Ishikawa (cell line): Measurements from ENCODE around the gene ITPR1.

Experiments used
- CEBPB ChIP-seq: IDR thresholded peaks from 2 replicates; pipeline ENCODE4 v1.6.1; 2012
- CREB1 ChIP-seq: IDR thresholded peaks from 2 replicates; pipeline ENCODE4 v1.6.1; 2012; ENCODE audit warnings: low read depth
- EGR1 ChIP-seq: IDR thresholded peaks from 2 replicates; pipeline ENCODE4 v1.6.1; 2012
- EP300 ChIP-seq: IDR thresholded peaks from 2 replicates; pipeline ENCODE4 v1.6.1; 2012; ENCODE audit warnings: borderline replicate concordance
- FOXM1 ChIP-seq: IDR thresholded peaks from 2 replicates; pipeline ENCODE4 v1.6.1; 2012; ENCODE audit warnings: low read depth, borderline replicate concordance
- NFIC ChIP-seq: IDR thresholded peaks from 2 replicates; pipeline ENCODE4 v1.6.1; 2012
- RAD21 ChIP-seq: IDR thresholded peaks from 2 replicates; pipeline ENCODE4 v1.6.1; 2012; ENCODE audit warnings: low read depth
- TAF1 ChIP-seq: IDR thresholded peaks from 2 replicates; pipeline ENCODE4 v1.6.1; 2012; ENCODE audit warnings: low read depth, mild to moderate bottlenecking
- TCF12 ChIP-seq: IDR thresholded peaks from 2 replicates; pipeline ENCODE4 v1.6.1; 2012; ENCODE audit warnings: low read depth
- TEAD4 ChIP-seq: IDR thresholded peaks from 2 replicates; pipeline ENCODE4 v1.6.1; 2012
- YY1 ChIP-seq: IDR thresholded peaks from 2 replicates; pipeline ENCODE4 v1.6.1; 2012; ENCODE audit warnings: low read depth
- ZBTB7A ChIP-seq: IDR thresholded peaks from 2 replicates; pipeline ENCODE4 v1.6.1; 2012; ENCODE audit warnings: low read depth
- TF ChIP-seq, protein P1 (sequence below): IDR thresholded peaks from 2 replicates; pipeline ENCODE4 v1.6.1; 2012
- TF ChIP-seq, protein P2 (sequence below): IDR thresholded peaks from 2 replicates; pipeline ENCODE4 v1.6.1; 2012
- TF ChIP-seq, protein P3 (sequence below): IDR thresholded peaks from 2 replicates; pipeline ENCODE4 v1.6.1; 2012; ENCODE audit warnings: low read depth, mild to moderate bottlenecking

ITPR1 gene

DNA sequence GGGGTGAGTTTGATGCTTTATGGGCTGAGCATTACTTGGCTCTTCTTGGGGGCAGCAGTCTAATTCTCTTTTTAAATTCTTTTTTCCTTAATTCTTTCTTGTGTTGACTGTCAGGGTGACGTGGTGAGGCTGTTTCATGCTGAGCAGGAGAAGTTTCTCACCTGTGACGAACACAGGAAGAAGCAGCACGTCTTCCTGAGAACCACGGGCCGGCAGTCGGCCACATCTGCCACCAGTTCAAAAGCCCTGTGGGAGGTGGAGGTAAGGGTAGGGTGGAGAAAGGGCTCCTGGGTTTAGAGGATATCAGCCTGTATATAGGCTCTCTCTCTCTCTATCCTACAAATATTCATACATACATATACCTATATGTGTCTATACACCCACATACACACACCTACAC is 152.3 kb downstream of the ITPR1 start:
- no peak for TF ChIP-seq CREB1
- no peak for TF ChIP-seq TAF1
- TF ChIP-seq YY1, result no peak
- no peak for TF ChIP-seq EP300
- TF ChIP-seq, protein P1, sequence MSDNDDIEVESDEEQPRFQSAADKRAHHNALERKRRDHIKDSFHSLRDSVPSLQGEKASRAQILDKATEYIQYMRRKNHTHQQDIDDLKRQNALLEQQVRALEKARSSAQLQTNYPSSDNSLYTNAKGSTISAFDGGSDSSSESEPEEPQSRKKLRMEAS, result no peak
- no peak for TF ChIP-seq NFIC
- TF ChIP-seq EGR1, result no peak
- no peak for TF ChIP-seq TEAD4
- TF ChIP-seq, protein P2, sequence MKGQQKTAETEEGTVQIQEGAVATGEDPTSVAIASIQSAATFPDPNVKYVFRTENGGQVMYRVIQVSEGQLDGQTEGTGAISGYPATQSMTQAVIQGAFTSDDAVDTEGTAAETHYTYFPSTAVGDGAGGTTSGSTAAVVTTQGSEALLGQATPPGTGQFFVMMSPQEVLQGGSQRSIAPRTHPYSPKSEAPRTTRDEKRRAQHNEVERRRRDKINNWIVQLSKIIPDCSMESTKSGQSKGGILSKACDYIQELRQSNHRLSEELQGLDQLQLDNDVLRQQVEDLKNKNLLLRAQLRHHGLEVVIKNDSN, result no peak
- no peak for TF ChIP-seq TCF12

GRCh38 chr3:4647411-4647810 is 154.3 kb downstream of the ITPR1 start:
- no peak for TF ChIP-seq TAF1
- TF ChIP-seq NFIC, result no peak
- TF ChIP-seq TCF12, result no peak
- no peak for TF ChIP-seq EP300
- TF ChIP-seq CEBPB, result no peak
- TF ChIP-seq, protein P3, sequence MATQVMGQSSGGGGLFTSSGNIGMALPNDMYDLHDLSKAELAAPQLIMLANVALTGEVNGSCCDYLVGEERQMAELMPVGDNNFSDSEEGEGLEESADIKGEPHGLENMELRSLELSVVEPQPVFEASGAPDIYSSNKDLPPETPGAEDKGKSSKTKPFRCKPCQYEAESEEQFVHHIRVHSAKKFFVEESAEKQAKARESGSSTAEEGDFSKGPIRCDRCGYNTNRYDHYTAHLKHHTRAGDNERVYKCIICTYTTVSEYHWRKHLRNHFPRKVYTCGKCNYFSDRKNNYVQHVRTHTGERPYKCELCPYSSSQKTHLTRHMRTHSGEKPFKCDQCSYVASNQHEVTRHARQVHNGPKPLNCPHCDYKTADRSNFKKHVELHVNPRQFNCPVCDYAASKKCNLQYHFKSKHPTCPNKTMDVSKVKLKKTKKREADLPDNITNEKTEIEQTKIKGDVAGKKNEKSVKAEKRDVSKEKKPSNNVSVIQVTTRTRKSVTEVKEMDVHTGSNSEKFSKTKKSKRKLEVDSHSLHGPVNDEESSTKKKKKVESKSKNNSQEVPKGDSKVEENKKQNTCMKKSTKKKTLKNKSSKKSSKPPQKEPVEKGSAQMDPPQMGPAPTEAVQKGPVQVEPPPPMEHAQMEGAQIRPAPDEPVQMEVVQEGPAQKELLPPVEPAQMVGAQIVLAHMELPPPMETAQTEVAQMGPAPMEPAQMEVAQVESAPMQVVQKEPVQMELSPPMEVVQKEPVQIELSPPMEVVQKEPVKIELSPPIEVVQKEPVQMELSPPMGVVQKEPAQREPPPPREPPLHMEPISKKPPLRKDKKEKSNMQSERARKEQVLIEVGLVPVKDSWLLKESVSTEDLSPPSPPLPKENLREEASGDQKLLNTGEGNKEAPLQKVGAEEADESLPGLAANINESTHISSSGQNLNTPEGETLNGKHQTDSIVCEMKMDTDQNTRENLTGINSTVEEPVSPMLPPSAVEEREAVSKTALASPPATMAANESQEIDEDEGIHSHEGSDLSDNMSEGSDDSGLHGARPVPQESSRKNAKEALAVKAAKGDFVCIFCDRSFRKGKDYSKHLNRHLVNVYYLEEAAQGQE, result no peak
- TF ChIP-seq EGR1, result no peak
- no peak for TF ChIP-seq ZBTB7A
- no peak for TF ChIP-seq FOXM1
- TF ChIP-seq, protein P2, result no peak
- TF ChIP-seq RAD21, result no peak
- TF ChIP-seq, protein P1, result no peak
- no peak for TF ChIP-seq YY1
- no peak for TF ChIP-seq TEAD4
- no peak for TF ChIP-seq CREB1

- TF ChIP-seq CEBPB (no peak), EP300 (no peak), FOXM1 (no peak), ZBTB7A (no peak), YY1 (no peak), RAD21 (no peak), TAF1 (no peak)
- TF ChIP-seq, protein P1, result no peak
- TF ChIP-seq, protein P2, result no peak
These were observed 162.2 kb downstream of the ITPR1 start for GRCh38 chr3:4655145-4656045.

DNA sequence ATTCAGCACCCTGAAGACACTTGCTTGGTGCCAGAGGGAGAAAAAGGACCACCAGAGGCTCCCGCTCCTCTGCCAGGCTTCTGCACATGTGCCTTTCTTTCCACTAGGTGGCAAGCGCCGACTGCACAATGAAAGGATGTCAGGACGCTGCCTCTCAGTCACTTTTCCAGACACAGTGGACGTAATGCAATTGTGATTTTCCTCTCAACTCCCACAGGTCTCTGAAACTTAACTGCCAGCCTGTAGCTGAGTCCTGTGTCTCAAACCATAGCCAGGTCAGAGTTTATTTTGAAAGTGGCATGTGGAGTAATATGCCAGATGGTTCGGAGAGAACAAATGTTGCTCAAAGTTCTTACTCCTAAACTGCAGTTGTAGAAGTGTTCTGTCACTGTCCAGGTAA is 162.9 kb downstream of the ITPR1 start:
- TF ChIP-seq, protein P1, result no peak
- TF ChIP-seq NFIC (no peak), CREB1 (no peak), TEAD4 (no peak), RAD21 (peak; percentile 79), EP300 (no peak)
- TF ChIP-seq, protein P3, result no peak
